ENCODE results near the gene TMEM220.
"Not testable (repeated sequence)": the region's sequence is repeated elsewhere in the genome, so short reads cannot be mapped to it uniquely, and the experiment has no call there.

The TMEM220 gene

DNA sequence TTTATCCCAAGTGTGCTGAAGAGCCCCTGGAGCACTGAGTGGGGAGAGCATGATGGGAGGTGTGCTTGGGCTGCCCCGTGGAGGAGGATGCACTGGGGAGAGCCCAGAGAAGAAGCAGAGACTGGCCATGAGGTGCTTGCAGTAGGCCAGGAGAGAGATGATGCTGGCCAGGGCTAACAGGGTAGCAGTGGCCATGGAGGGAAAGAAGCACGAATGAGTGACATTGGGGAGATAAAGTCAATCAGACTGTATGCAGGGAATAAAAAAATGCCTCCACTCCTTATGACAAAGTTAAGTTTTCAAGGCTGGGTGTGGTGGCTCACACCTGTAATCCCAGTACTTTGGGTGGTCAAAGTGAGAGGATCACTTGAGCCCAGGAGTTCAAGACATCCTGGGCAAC, 5.4 kb upstream of the TMEM220 start:
- in situ Hi-C loops (cut with MboI; ENCODE audit: low pct_unique_long_range_greater_than_20kb, low sequenced_read_pairs) = no loop called here
- DNase-seq = no peak

DNA sequence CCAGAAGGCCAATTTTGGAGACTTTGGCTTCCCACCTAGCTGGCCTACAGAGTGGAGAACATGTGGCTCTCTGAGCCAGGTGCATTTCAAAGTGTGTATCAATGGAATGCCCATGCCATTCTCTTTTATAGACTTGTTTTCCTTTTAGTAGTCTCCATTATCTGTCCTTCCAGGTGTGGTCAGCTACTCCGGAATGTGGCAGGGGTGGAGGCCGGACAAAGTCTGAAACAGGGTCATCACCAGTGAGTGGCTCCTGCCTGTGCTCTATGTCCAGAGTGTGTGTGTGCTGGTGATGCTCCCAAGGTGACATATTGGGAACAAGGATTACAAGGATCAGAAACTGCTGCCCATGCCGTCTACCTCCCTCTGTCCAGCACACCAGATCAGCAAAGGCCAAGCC, 3.8 kb upstream of the TMEM220 start:
- in situ Hi-C loops (cut with MboI; ENCODE audit: low pct_unique_long_range_greater_than_20kb, low sequenced_read_pairs) = no loop called here
- no peak for DNase-seq

DNA sequence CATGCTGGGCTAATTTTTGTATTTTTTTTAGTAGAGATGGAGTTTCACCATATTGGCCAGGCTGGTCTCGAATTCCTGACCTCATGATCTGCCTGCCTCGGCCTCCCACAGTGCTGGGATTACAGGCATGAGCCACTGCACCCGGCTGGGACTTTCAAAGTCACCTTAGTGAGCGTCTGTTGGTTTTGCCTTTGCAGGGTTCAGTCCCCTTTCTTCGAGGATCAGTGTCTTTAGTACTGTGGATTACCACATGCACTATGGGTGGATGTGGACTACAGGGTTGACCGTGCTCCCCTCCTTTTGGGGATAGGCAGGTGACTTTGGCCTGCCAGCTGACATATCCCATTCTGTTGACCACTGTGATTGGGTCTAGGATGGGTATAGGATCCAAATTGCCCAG, 2.3 kb upstream of the TMEM220 start:
- DNase-seq; in situ Hi-C loops (cut with MboI; ENCODE audit: low pct_unique_long_range_greater_than_20kb, low sequenced_read_pairs): not testable (repeated sequence)

DNA sequence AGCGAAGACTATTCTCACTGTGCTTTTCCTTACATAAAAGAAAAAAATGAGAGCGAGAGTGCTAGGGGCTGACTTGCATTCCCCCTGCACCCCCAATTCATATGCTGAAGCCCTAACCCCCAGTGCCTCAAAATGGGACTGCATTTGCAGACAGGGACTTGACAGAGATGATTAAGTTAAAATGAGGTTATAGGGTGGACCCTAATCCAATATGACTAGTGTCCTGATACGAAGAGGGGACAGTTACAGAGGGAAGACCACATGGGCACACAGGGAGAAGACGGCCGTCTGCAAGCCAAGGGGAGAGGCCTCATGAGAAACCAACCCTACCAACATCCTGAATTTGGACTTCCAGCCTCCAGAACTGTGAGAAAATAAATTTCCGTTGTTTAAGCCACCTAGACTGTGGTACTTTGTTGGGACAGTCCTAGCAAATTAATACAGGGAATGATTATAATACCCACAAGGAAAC, 1.6 kb upstream of the TMEM220 start:
- in situ Hi-C loops (cut with MboI; ENCODE audit: low pct_unique_long_range_greater_than_20kb, low sequenced_read_pairs) = no loop called here
- DNase-seq = no peak

DNA sequence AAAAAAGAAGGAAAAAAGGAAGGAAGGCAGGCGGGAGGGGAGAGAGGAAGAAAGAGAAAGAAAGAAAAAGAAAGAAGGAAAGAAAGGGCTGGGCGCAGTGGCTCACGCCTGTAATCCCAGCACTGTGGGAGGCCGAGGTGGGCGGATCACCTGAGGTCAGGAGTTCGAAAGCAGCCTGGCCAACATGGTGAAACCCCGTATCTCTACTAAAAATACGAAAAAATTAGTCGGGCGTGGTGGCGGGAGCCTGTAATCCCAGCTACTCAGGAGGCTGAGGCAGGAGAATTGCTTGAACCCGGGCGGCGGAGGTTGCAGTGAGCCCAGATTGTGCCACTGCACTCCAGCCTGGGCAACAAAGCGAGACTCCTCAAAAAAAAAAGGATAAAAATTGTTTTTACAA, 424 bp upstream of the TMEM220 start:
- DNase-seq; in situ Hi-C loops (cut with MboI; ENCODE audit: low pct_unique_long_range_greater_than_20kb, low sequenced_read_pairs): not testable (repeated sequence)

DNA sequence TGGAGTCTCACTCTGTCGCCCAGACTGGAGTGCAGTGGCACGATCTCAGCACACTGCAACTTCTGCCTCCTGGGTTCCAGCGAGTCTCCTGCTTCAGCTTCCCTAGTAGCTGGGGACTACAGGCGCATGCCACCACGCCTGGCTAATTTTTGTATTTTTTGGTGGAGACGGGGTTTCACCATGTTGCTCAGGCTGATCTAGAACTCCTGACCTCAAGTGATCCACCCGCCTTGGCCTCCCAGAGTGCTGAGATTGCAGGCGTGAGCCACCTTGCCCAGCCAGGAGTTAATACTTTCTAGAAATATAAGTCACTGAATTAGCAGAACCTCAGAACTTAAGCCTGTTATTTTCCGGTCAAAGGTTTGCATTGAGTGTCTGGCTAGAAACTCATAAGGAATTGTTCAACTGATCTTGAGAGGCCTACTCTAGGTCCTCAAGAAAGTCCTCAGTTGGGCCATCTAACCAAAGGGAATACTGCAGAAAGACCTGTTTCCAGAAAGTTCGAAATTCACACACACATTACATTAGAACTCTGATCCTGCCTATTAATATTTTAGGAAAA, 1.4 kb downstream of the TMEM220 start:
- in situ Hi-C loops (cut with MboI; ENCODE audit: low pct_unique_long_range_greater_than_20kb, low sequenced_read_pairs) = no loop called here
- no peak for DNase-seq

DNA sequence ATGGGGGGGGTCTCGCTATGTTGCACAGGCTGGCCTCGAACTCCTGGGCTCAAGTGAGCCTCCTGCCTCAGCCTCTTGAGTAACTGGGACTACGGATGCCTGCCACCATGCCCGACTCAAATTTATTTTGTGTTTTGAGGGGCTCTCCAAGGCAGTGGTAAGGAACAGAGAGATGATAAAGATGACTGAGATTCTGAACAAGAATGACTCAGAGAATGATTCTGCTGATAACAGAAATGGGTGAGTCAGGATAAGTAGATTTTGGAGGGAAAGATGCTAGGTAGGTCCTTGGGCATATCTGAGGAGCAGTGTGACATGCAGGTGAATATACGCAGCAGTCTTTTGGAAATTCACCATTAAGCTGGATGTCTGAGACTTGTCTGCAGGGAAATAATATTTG, 2.6 kb downstream of the TMEM220 start:
- DNase-seq = no peak
- in situ Hi-C loops (cut with MboI; ENCODE audit: low pct_unique_long_range_greater_than_20kb, low sequenced_read_pairs) = no loop called here

DNA sequence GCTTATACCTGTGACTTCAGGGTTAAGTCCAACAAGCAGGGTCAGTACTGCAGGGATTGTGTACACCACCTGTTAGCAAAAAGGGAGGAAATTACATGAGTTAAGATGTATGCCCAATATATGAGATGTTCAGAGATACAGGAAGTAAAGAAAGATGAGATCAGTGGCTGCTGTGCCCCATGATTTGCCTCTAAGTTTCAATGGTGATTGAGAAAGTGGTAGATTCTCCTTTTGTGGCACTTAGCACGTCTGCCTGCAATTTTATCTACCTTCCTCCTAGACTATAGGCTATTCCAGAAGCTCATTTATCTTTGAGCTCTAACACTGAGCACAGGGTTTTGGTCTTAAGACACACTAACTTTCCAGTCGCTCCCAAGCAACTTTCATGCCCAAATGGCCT, 3.6 kb downstream of the TMEM220 start:
- in situ Hi-C loops (cut with MboI; ENCODE audit: low pct_unique_long_range_greater_than_20kb, low sequenced_read_pairs) = no loop called here
- DNase-seq = no peak

DNA sequence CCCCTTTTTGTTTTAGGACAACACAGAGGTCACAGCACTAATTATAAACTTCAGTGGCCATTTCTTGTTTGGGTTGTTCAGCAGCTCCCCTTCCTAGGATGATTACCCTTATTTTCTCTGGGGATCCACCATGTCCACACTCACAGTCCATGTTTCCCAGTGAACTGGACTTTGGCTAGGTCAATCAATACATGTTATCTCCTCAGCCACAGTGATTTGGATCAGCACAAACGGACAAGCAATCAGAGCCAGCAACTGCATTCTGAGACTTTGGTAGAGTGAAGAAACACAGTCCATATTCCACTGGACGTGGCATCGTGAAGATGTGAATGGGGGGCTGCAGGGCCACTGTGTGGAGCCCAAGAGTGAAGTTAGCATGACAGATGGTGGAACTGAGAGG, 4.6 kb downstream of the TMEM220 start:
- no peak for DNase-seq
- in situ Hi-C loops (cut with MboI; ENCODE audit: low pct_unique_long_range_greater_than_20kb, low sequenced_read_pairs) = no loop called here

DNA sequence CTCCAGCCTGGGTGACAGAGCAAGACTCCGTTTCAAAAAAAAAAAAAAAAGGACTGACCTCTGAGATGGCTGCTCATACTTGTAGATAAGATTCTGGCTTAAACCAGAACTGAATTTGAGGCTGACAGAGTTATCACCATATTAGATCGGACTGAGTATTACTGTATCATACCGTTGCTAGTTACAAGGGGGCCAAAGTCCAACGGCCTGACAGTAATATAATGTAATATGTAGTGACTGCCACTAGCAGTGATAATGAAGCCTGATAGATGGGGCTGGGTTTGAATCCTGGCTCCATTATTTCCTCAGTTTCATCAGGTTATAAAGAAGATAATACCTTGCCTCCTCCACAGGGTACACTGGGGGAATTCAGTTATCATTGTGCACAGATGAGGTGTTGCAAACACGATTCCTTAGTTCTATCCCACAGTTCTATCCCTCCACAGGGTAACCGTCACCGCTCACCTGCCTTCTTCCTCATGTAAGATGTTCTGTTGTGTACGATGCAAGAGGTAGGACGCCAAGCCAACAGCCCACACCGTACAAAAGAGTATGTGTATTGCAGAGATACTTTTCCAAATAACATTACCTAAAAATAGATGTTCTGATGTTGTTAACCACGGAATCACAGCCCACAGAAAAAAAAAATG, 5.2 kb downstream of the TMEM220 start:
- no peak for DNase-seq
- in situ Hi-C loops (cut with MboI; ENCODE audit: low pct_unique_long_range_greater_than_20kb, low sequenced_read_pairs) = no loop called here

DNA sequence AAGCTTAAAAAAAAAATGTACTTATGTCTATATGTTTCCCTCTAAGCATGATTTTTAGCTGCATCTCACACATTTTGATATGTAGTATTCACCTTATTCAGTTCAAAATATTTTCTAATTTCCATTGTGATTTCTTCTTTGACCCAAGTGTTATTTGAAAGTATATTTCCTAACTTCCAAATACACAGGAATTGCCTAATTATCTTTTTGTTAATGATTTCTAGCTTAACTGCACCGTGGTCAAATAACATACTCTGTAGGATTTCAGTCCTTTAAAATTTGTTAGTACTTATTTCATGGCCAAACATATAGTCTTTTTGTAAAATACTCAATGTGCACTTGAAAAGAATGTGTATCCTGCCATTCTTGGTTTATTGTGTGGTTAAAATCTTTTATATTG, 11.3 kb downstream of the TMEM220 start:
- no peak for DNase-seq
- in situ Hi-C loops (cut with MboI; ENCODE audit: low pct_unique_long_range_greater_than_20kb, low sequenced_read_pairs) = no loop called here

DNA sequence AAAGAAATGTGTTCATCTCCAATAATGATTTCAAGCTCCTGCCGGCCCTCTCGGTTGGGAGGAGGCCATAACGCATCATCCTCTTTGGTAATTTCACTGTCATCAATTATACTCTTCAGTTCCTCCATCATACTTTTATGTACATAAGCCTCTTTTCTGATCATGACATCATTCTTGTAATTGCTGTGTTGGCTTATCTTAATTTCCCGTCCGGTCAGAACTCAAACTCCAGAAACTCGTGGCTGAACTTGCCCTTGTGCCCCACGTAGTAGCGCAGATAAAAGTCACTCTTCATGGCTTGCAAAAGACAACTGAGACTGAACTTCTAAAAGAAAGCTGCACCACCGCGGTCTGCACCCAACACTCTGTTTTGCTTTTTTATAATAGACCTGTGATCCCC, 13.6 kb downstream of the TMEM220 start:
- no peak for DNase-seq
- in situ Hi-C loops (cut with MboI; ENCODE audit: low pct_unique_long_range_greater_than_20kb, low sequenced_read_pairs) = no loop called here

DNA sequence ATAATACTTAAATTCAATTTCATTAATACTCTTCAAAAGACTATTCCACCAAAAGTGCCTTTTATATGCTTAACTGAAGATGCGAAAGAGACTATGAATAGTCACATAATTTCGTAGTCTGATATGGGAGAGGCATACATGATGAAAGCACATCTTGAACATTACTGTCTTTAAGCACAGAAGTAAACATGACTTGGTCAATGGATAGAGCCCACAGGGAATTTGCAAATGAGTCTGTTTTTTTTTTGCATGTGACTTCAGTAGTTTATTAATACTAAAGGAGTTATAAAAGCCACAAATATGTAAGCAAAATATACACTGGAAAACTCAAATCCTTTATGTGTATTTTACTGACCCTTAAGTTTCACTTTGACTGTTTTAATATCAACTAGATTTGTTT, 16.5 kb downstream of the TMEM220 start:
- DNase-seq = no peak
- in situ Hi-C loops (cut with MboI; ENCODE audit: low pct_unique_long_range_greater_than_20kb, low sequenced_read_pairs) = no loop called here

DNA sequence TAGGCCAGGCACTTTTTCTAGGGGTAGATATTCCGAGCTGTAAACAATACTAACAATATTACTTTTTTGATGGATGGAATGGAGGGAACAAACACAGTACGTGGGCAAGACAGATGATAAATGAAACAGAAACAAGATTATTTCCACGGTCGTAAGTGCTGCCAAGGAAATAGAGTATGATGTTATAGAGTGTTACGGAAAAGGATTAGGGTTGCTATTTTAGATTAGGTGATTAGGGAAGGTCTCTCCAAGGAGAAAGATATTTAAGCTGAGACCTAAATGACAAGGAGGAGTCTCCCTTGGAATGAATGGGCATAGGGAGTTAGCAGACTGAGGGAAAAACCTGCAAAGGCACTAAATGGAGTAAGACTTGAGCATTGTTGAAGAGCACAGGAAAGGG, 24.1 kb downstream of the TMEM220 start:
- in situ Hi-C loops (cut with MboI; ENCODE audit: low pct_unique_long_range_greater_than_20kb, low sequenced_read_pairs) = no loop called here
- no peak for DNase-seq

DNA sequence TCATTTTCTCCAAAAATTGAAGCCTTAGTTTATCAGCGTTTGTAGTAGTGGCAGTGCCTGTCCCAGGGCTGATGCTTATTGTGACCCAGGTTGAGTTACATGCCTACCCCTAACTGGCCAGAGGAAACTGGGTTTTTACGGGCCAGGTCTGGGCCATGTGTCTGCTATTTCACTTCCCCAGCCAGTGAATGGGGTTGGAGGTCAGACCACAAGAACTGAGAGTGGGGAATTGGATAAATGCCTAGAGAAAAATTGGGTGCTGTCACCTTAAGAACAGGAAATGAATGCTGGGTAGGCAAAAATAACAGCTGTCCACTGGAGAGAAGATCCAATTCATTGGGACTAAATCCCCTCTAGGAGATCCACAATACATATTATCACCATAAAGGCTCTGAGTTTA, 27.2 kb downstream of the TMEM220 start:
- in situ Hi-C loops (cut with MboI; ENCODE audit: low pct_unique_long_range_greater_than_20kb, low sequenced_read_pairs) = no loop called here

DNA sequence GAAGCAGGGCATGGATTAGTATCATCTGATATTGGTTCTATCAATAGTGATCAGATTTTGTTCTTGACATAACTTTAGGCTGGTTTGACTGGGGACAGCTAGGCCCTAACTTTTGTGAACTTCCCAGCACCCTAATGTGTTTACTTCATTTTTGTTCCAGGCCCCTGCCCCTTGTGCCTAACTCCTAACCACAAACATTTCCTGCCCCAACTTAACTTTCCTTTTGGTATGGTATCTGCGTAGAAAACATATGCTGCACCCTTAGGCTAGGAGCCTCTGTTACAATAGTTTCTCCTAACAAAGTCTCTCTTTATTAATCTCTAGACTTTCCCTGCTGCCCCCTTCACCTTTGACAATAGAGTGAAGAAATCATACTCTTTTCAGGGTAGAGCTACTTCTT, 30.0 kb downstream of the TMEM220 start:
- in situ Hi-C loops (cut with MboI; ENCODE audit: low pct_unique_long_range_greater_than_20kb, low sequenced_read_pairs) = no loop called here
- DNase-seq = peak; percentile 59

More for the DNA sequence above, 27.2 kb downstream of the TMEM220 start:
- DNase-seq = peak; percentile 63

DNA sequence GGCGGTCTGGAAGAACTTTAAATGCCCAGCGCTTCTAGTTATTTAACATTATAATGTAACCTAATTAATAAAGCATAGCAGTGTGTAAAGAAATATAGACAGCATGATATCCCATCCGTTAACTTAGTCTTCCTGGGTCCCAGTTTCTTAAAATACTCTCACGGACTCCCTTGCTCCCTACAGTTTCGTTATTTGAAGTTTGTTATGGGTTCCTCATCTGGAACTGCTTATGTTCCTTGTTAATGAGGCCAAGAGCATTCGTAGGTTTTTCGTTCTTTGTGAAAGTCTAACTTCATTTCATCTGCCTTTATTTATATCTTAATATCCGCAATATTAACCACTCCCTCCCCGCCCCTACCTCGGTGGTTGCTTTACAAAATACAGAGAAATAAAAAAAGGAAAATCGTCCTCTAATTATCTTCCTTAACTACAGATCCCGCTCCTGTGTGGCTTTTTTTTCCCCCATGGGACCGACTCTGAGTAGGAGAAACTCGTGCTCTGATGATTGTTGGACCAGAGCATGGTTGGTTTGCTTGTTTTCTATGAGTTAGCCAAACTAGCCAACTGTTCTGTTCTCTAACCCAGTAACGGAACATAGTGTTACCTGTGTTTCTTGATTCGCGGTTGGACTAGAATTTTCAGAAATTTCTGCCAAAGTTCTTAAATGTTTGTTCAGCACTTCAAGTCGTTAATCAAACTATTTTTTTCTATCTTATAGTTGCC, 31.6 kb downstream of the TMEM220 start:
- in situ Hi-C loops (cut with MboI; ENCODE audit: low pct_unique_long_range_greater_than_20kb, low sequenced_read_pairs) = no loop called here
- peak; percentile 18 for DNase-seq

DNA sequence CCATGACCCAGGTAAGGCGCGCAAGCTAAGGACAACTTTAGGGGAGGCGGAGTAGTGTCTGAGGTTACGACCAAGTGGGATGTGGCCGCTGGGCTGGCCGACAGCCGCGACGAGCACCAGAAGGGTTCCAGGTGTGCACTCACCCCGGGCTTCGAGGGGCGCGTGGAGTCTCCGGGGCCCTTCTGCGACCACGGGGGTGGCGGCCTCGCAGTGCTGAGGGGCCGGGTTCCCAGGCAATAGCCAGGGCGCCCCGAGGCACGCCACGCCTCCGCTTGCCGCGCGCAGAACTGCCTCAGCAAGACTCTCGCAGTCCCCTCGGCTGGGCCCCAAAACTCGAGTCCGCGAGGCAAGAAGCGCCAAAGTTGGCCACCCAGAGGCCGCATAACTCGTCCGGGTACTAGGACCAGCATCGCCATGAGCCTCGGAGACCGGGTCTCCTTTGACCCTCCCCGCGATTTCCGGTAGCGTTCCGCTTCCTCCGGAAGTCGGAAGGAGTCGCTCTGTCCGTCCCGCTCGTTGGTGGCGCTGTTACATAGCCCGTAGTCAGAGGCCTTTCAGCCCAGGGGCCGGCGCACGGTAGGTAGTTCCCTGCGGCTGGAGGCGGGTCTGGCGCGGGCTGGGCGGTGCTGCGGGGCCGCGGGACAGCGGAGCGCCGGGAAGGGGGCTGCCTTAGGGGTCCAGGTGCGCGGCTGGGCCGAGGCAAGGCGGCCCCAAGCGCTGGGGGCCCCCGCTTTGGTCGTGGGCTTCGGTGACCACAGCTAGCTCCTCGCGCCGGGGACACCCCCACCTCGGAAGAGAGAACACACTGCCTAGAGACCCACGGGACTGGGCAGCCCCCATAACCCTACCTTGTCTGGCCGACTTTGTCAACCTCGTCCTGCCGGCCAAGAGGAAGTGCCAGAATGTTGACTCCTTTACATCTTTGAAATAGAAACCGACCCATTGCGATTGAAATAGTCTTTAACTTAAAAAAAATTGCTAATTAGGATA, 32.4 kb downstream of the TMEM220 start, which contains the start of the genes ADPRM and SCO1:
Gene ADPRM (plus strand): TSS at position 503 of the 990 bp plus-strand sequence. CDS start 7,333 bp downstream, outside the sequence.
Gene SCO1 (minus strand): TSS at position 442 of the 990 bp plus-strand sequence. CDS start 26 bp downstream, at position 416.
- DNase-seq = peak; percentile 92
- in situ Hi-C loops (cut with MboI; ENCODE audit: low pct_unique_long_range_greater_than_20kb, low sequenced_read_pairs) = no loop called here

DNA sequence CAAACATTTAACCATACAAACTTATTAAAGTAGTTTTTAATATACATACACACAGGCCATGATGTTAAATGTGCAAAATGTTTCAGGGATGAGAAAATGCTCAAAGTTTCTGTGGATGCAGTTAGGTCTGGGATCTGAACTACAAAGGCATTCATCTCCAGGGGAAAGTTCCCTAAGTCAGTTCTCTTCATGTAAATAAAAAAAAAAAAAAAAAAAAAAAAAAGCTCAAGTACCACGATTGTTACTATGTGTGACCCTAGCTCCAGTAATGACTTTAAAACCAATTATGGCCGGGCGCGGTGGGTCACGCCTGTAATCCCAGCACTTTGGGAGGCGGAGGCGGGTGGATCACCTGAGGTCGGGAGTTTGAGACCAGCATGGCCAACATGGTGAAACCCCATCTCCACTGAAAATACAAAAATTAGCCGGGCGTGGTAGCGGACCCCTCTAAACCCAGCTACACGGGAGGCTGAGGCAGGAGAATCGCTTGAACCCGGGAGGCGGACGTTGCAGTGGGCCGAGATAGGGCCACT, 33.9 kb downstream of the TMEM220 start:
- DNase-seq; in situ Hi-C loops (cut with MboI; ENCODE audit: low pct_unique_long_range_greater_than_20kb, low sequenced_read_pairs): not testable (repeated sequence)
